RCC 7860 (cell line): ENCODE data around the gene MED25.

Source experiments
- DNase-seq: peaks from one replicate; pipeline ENCODE4 v3.0.0-alpha.2; 2015; ENCODE audit warnings: low spot score
- FAIRE-seq: peaks from 2 replicates; lab custom pipeline; 2012; peaks lifted over from hg19 to GRCh38; lab: Jason Lieb, UNC

The MED25 gene

GRCh38 chr19:49817964-49818648 is at the start of gene MED25:
Gene MED25, plus strand, starts transcription at chr19:49818289. Its CDS starts 53 bp downstream, at chr19:49818342.
- DNase-seq: peak; percentile 47
- no peak for FAIRE-seq

- DNase-seq (no peak), FAIRE-seq (no peak)
Observed at GRCh38 chr19:49770529-49770928, 47.6 kb upstream of the MED25 start.

- DNase-seq (no peak), FAIRE-seq (no peak)
Observed at GRCh38 chr19:49771674-49772139, 46.4 kb upstream of the MED25 start.

GRCh38 chr19:49772850-49773432 is 45.1 kb upstream of the MED25 start:
- FAIRE-seq (no peak), DNase-seq (no peak)

GRCh38 chr19:49773663-49774350 is 44.3 kb upstream of the MED25 start:
- FAIRE-seq: no peak
- no peak for DNase-seq

- FAIRE-seq (no peak), DNase-seq (no peak)
Observed at GRCh38 chr19:49774969-49775368, 43.1 kb upstream of the MED25 start.

GRCh38 chr19:49775742-49776370 is 42.2 kb upstream of the MED25 start:
- DNase-seq: no peak
- FAIRE-seq: no peak

- no peak for FAIRE-seq
- DNase-seq: no peak
Observed at GRCh38 chr19:49776371-49776764, 41.7 kb upstream of the MED25 start.

GRCh38 chr19:49779731-49780555 is 38.1 kb upstream of the MED25 start:
- no peak for FAIRE-seq
- DNase-seq: no peak

- FAIRE-seq (no peak), DNase-seq (no peak)
Observed at GRCh38 chr19:49780861-49781260, 37.2 kb upstream of the MED25 start.

- DNase-seq (no peak), FAIRE-seq (no peak)
Observed at GRCh38 chr19:49781394-49781793, 36.7 kb upstream of the MED25 start.

- FAIRE-seq: no peak
- no peak for DNase-seq
Observed at GRCh38 chr19:49782515-49782914, 35.6 kb upstream of the MED25 start.

GRCh38 chr19:49786376-49786820 is 31.7 kb upstream of the MED25 start:
- FAIRE-seq: no peak
- no peak for DNase-seq

- DNase-seq: no peak
- no peak for FAIRE-seq
Observed at GRCh38 chr19:49787746-49788145, 30.3 kb upstream of the MED25 start.

- FAIRE-seq (no peak), DNase-seq (no peak)
Observed at GRCh38 chr19:49788857-49789256, 29.2 kb upstream of the MED25 start.

- DNase-seq: no peak
- no peak for FAIRE-seq
Observed at GRCh38 chr19:49790866-49791265, 27.2 kb upstream of the MED25 start.

GRCh38 chr19:49791776-49792445 is 26.2 kb upstream of the MED25 start:
- DNase-seq (no peak), FAIRE-seq (no peak)

GRCh38 chr19:49792829-49793560 is 25.1 kb upstream of the MED25 start:
- no peak for FAIRE-seq
- DNase-seq: no peak

GRCh38 chr19:49793561-49793840 is 24.6 kb upstream of the MED25 start:
- DNase-seq (peak; percentile 68), FAIRE-seq (no peak)

- FAIRE-seq (no peak), DNase-seq (no peak)
Observed at GRCh38 chr19:49795615-49796014, 22.5 kb upstream of the MED25 start.
